Adrenal gland (tissue), 5 donors: ENCODE results near the gene UPK1A.

Experiments
- CTCF ChIP-seq, 6 experiments: fragments of 450-650 bp in 4 of 6; fragments of 200-600 bp in 2 of 6; sonication (generic) in 1 of 6; IDR thresholded peaks; 1 replicate in 5 of 6; 2 replicates in 1 of 6; pipeline versions ENCODE4 v1.5.1 to v1.8.0; 2016 to 2021; ENCODE audit warnings: antibody characterized with exemption in 6 of 6, mild to moderate bottlenecking in 2 of 6, moderate library complexity in 1 of 6
- POLR2A ChIP-seq, 2 donors: fragments of 450-650 bp; IDR thresholded peaks; one replicate each; pipeline ENCODE4 v1.6.1; 2017; ENCODE audit warnings: antibody characterized with exemption in 2 of 2, mild to moderate bottlenecking in 2 of 2, moderate library complexity in 1 of 2
- donor health status: DM: no; HTN: no; CAD: no.

- TF ChIP-seq CTCF (IDR thresholded peaks at IDR 0.05): no peak
- no peak for TF ChIP-seq POLR2A (IDR thresholded peaks at IDR 0.05)
Observed at GRCh38 chr19:35702223-35703012, 36.1 kb downstream of the UPK1A start.
